Stomach (tissue), 9 donors: ENCODE results near the gene WNK2. TPM values are rescaled to one million over a fixed set of nuclear protein-coding genes. Genes with fewer than 3 reads are reported as not detected.

Source experiments
- DNase-seq, 2 donors: peaks; one replicate each; pipeline versions ENCODE4 v3.0.0 to v3.0.0-alpha.2; 2013 to 2019
- H3K27ac ChIP-seq, 5 donors: fragments of 200-600 bp in 4 of 5; sonication (generic) in 4 of 5; one replicate each; pipeline ENCODE4 v1.5.1; 2013 to 2019; ENCODE audit warnings: mild to moderate bottlenecking in 1 of 5, moderate library complexity in 1 of 5
- H3K27me3 ChIP-seq, 3 donors: fragments of 200-600 bp; sonication (generic); one replicate each; pipeline ENCODE4 v1.5.1; 2017 to 2019; ENCODE audit warnings: mixed run types in 1 of 3
- H3K36me3 ChIP-seq, 4 donors: fragments of 200-600 bp; sonication (generic); 1 replicate in 3 of 4; 2 replicates in 1 of 4; pipeline ENCODE4 v1.5.1; 2016 to 2019
- H3K4me1 ChIP-seq, 4 donors: fragments of 200-600 bp; sonication (generic); one replicate each; pipeline ENCODE4 v1.5.1; 2016 to 2019
- H3K4me3 ChIP-seq, 4 donors: fragments of 200-600 bp; sonication (generic) in 3 of 4; one replicate each; pipeline ENCODE4 v1.5.1; 2016 to 2019; ENCODE audit warnings: mild to moderate bottlenecking in 1 of 4
- H3K9me3 ChIP-seq, 4 donors: fragments of 200-600 bp; sonication (generic); one replicate each; pipeline ENCODE4 v1.5.1; 2016 to 2019
- EP300 ChIP-seq: sonication (generic); formaldehyde crosslinking; IDR thresholded peaks from one replicate; pipeline ENCODE4 v1.6.1; 2017; ENCODE audit warnings: antibody characterized with exemption
- POLR2A ChIP-seq, 4 donors: fragments of 450-650 bp; IDR thresholded peaks; one replicate each; pipeline ENCODE4 v1.6.1; 2016; ENCODE audit warnings: antibody characterized with exemption in 4 of 4, control low read depth in 2 of 4, mild to moderate bottlenecking in 1 of 4, moderate library complexity in 1 of 4
- POLR2AphosphoS5 ChIP-seq, 3 donors: sonication (generic); formaldehyde crosslinking; IDR thresholded peaks; one replicate each; pipeline ENCODE4 v1.6.1; 2016; ENCODE audit warnings: antibody characterized with exemption in 3 of 3
- WGBS, 5 donors: extraction: QIAGEN DNeasy Blood & Tissue Kit in 3 of 5; methylation state at CpG; one replicate each; pipeline versions ENCODE4 v1.1.5 to v1.1.7; 2013 to 2018; 5-methylcytosine and 5-hydroxymethylcytosine counted together
- intact Hi-C: fragments of 100-400 bp; cut with DNase I; formaldehyde crosslinking; loops from one replicate; pipeline ENCODE4 v1.15.1; 2023; ENCODE audit warnings: low total_unique reads
- polyA plus RNA-seq, 3 donors: library from polyadenylated mRNA; stranded (reverse); fragments of 200-250 nt; gene quantifications; one replicate each; pipeline ENCODE4 v1.2.3, GENCODE V29; 2013
- total RNA-seq, 5 donors: library from RNA; depleted of rRNA; stranded (reverse); fragments of >200 nt; gene quantifications; one replicate each; pipeline versions ENCODE4 v1.1.0 to v1.2.3, GENCODE V29; 2014 to 2016
- TF ChIP-seq, protein P1 (sequence below), 7 experiments: fragments of 450-650 bp in 4 of 7; fragments of 200-600 bp in 3 of 7; sonication (generic) in 3 of 7; IDR thresholded peaks; one replicate each; pipeline ENCODE4 v1.5.1; 2016 to 2019; ENCODE audit warnings: antibody characterized with exemption in 7 of 7, control low read depth in 2 of 7, mild to moderate bottlenecking in 1 of 7
- donor health status: healthy with polysubstance abuse.
- donor health status: Bipolar disorder and iron deficiency.
- donor health status: healthy.

The WNK2 gene
- total and polyA plus RNA-seq, 8 donors: 1.2 to 700 (median 15.9) TPM

DNA sequence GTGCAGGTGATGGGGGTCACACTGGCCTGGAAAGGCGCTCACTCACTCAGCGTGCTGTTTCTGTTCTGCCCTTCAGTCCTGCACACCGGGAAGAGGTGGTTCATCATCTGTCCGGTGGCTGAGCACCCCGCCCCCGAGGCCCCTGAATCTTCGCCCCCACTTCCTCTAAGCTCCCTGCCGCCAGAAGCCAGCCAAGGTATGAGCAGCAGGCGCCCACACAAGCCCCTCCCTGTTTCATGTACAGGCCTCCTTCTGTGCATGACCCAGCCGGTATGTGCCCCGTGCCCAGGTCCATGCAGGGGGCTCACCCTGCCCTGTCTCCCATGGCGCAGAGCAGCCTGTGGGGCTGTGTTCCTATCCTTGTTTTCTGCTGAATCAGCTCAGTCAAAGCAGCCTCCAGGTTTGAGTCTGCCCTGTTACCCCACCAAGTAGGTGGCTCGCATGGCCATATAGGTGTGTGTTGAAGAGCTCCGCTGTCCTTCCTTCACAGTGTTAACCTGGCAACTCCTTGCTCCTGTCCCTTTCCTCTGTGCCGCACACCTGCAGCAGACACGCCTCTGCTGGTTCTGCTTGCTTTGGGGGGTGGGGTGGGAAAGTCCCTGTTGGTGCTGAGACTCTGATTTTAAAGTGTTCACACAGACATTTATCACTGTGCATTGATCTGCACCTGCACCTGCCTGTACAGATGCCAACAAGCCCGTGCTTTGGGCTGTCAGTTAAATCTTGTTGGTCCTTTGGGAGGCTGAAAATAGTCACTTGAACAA, 84.8 kb downstream of the WNK2 start:
- peaks cover 0 to 52% (median 15%) of the 10 kb centered on the region in 4 donors for H3K36me3 ChIP-seq
- peak; percentile 76 to 85 for DNase-seq
- H3K9me3 ChIP-seq: no peaks in the 10 kb centered on the region
- TF ChIP-seq POLR2AphosphoS5 (IDR thresholded peaks at IDR 0.05) (peak in 1 of 3 donors; percentile 29), POLR2A (IDR thresholded peaks at IDR 0.05) (no peak)
- whole genome bisulfite sequencing, 5 donors: 38 to 58% (median 40%) methylated on average over 16 to 17 of the region's 17 CpGs
- intact Hi-C loops: no loop called here
- H3K27ac ChIP-seq: peak overlapping the region; percentile 39 to 53 (median 45)
- peaks cover 0 to 20% (median 10%) of the 10 kb centered on the region in 4 donors for H3K4me1 ChIP-seq
- H3K27me3 ChIP-seq: no peaks in the 10 kb centered on the region
- H3K4me3 ChIP-seq: peak overlapping the region in 1 of 4 donors; percentile 19

DNA sequence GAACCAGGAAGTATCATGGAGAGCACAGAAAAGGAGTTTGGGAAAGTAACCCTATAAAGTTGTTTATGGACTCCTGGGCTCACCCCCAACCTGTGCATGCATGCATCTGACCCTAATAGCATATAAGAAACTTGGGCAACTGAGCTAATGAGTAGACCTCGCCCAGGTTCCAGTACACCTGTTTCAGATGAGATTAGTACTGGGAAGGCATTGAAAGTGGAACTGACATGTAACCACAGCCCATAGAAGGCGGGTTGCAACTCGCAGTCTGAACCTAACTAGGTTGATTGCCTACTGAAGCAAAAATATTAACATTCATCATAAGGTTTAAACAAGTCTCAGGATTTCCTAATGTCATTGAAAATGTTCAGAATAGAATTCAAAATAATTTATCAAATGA, 87.0 kb downstream of the WNK2 start:
- peak in 1 of 2 donors; percentile 18 for DNase-seq

DNA sequence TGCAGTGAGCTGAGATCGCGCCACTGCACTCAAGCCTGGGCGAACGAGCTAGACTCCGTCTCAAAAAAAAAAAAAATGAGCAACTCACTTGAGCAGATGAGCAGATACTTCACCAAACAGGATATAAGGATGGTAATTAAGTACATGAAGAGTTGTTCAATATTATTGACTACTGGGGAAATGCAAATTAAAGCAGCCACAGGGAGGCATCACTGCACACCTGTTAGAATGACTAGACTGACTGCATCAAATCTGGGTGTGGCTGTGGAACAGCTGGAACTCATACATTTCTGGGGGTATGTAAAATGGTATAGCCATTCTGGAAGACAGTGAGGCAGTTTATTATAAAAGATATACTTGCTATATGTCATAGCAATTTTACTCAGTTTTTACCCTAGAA, 93.0 kb downstream of the WNK2 start:
- Histone ChIP-seq H3K36me3 (peaks cover 0 to 4% (median 2%) of the 10 kb centered on the region in 4 donors), H3K27me3 (no peaks in the 10 kb centered on the region), H3K27ac (no peak overlapping the region), H3K4me3 (no peak overlapping the region), H3K9me3 (no peaks in the 10 kb centered on the region), H3K4me1 (no peaks in the 10 kb centered on the region)
- WGBS, 5 donors: 91 to 100% (median 93%) methylated on average over 5 of the region's 5 CpGs
- TF ChIP-seq, protein P1, sequence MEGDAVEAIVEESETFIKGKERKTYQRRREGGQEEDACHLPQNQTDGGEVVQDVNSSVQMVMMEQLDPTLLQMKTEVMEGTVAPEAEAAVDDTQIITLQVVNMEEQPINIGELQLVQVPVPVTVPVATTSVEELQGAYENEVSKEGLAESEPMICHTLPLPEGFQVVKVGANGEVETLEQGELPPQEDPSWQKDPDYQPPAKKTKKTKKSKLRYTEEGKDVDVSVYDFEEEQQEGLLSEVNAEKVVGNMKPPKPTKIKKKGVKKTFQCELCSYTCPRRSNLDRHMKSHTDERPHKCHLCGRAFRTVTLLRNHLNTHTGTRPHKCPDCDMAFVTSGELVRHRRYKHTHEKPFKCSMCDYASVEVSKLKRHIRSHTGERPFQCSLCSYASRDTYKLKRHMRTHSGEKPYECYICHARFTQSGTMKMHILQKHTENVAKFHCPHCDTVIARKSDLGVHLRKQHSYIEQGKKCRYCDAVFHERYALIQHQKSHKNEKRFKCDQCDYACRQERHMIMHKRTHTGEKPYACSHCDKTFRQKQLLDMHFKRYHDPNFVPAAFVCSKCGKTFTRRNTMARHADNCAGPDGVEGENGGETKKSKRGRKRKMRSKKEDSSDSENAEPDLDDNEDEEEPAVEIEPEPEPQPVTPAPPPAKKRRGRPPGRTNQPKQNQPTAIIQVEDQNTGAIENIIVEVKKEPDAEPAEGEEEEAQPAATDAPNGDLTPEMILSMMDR (IDR thresholded peaks at IDR 0.05): no peak
- no peak for TF ChIP-seq POLR2AphosphoS5 (IDR thresholded peaks at IDR 0.05)
- TF ChIP-seq POLR2A (IDR thresholded peaks at IDR 0.05): no peak
- no peak for TF ChIP-seq EP300
- intact Hi-C loops: no loop called here
- peak; percentile 1 to 17 for DNase-seq

More for the DNA sequence above, 87.0 kb downstream of the WNK2 start:
- Histone ChIP-seq H3K9me3 (no peaks in the 10 kb centered on the region), H3K27me3 (no peaks in the 10 kb centered on the region), H3K4me1 (peaks cover 0 to 20% (median 10%) of the 10 kb centered on the region in 4 donors), H3K36me3 (peaks cover 0 to 30% (median 11%) of the 10 kb centered on the region in 4 donors), H3K4me3 (no peak overlapping the region), H3K27ac (no peak overlapping the region)
- intact Hi-C loops: no loop called here
- WGBS, 5 donors: 72 to 92% (median 83%) methylated on average over 3 of the region's 3 CpGs
- TF ChIP-seq, protein P1 (IDR thresholded peaks at IDR 0.05): no peak
- TF ChIP-seq POLR2AphosphoS5 (IDR thresholded peaks at IDR 0.05) (no peak), EP300 (no peak), POLR2A (IDR thresholded peaks at IDR 0.05) (no peak)

DNA sequence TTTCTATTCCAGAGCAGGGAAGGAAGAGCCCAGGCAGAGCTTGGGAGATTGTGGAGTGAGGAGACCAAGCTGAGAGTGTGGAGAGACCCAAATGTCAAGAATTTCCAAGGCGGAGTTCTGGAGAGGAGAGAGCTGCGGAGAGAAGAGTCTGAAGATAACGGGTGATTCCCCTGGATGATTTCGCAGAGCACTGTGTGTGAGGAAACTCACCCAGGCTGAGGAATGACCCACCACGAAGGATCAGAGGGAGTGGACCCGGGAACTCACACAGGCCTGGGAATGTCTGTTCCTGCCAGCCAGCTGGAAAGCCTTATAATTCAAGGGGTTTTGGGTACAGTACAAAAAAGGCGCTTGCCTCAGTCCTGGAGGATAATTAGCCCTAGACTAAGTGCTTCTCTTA, 94.2 kb downstream of the WNK2 start:
- intact Hi-C loops: no loop called here

More for the DNA sequence above, 94.2 kb downstream of the WNK2 start:
- TF ChIP-seq EP300 (no peak), POLR2A (IDR thresholded peaks at IDR 0.05) (no peak), POLR2AphosphoS5 (IDR thresholded peaks at IDR 0.05) (no peak)
- TF ChIP-seq, protein P1 (IDR thresholded peaks at IDR 0.05): no peak
- no peak overlapping the region for H3K4me3 ChIP-seq
- H3K36me3 ChIP-seq: peaks cover 0 to 4% (median 2%) of the 10 kb centered on the region in 4 donors
- no peaks in the 10 kb centered on the region for H3K9me3 ChIP-seq
- 84 to 94% (median 89%) methylated on average over 7 of the region's 7 CpGs for WGBS, 5 donors
- no peaks in the 10 kb centered on the region for H3K4me1 ChIP-seq
- no peak overlapping the region for H3K27ac ChIP-seq
- peak in 1 of 2 donors; percentile 1 for DNase-seq
- H3K27me3 ChIP-seq: no peaks in the 10 kb centered on the region
